Smooth muscle cell of the brain vasculature (primary cell): ENCODE data around the gene TASOR2.

Experiments
- DNase-seq: peaks from one replicate; pipeline ENCODE4 v3.0.0-alpha.2; 2012; ENCODE audit warnings: low read depth, low spot score

TASOR2 gene

GRCh38 chr10:5656737-5657579, 27.7 kb upstream of the TASOR2 start:
- DNase-seq, result no peak

DNA sequence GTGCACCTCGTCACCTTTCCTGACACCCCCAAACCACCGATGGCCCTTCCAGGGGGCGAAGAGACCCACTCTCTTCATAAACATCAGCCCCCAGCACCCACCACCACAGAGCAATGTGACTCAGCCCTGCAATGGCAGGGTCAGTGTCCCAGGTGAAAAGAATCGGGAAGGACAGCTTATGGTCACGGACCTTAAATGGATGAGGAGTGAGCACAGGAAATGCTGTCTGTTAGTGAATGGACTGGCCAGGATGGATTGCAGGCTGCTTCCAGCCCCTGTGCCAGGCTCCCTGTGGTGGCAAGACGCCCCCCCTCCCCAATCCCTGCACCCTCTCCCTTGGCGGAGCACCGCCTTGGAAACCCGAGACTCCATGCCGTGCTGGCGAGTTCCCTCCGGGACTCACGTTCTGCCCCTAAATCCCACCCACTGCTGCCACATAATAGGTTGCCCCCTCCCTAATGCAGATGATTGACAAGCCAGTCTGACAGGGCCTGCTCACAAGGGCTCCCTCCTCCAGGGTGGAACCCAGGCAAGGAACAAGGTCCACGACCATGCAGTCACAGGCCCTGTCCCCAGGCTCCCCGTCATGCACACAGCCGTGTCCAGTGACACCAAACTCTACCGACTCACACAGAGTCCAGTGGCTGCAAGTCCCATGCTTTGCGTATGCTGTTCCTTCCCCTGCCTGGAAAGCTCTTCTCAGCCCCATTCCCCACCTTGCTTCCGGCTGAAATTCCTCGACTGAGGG, 25.6 kb upstream of the TASOR2 start:
- DNase-seq, result no peak

DNA sequence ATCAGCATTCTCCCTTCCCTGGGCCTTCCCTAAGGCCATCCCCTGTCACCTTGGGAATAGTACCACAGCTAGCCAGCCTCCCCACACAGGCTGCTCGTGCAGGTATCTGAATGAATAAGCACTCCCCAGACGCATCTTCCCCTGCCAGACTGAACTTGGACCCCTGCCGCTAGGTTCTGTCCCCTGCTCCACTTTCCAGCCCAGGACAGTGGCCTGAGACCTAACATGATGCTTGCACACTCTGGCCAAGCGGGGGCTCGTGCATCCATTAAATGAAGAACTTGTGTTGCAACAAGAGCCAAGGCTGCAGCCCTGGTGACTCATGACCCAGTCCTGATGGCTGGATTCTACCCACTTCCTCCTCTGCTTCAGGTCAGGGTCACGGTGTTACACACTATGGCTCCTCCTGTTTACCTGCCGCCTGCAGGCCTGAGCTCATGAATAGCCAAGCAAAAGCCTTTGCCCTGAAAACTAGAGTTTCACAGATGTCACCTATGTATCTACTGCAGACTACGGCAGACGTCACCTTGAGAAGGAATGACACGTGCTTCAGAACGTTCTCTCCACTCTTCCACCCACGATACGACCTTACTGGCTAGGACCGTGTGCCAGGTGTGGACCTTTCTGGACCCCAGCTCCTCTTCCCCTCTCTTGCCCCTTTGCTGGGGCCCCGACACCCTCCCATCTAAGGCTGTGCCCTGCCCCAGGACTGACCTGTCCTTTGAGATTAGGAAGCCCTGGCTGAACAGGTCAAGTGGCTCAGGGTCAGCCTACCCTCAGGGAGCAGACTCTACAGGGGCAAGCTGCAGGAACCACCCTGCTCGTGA, 24.7 kb upstream of the TASOR2 start:
- DNase-seq, result no peak

GRCh38 chr10:5661043-5661442, 23.6 kb upstream of the TASOR2 start:
- DNase-seq, result no peak

GRCh38 chr10:5662708-5663579, 21.7 kb upstream of the TASOR2 start:
- DNase-seq, result no peak

DNA sequence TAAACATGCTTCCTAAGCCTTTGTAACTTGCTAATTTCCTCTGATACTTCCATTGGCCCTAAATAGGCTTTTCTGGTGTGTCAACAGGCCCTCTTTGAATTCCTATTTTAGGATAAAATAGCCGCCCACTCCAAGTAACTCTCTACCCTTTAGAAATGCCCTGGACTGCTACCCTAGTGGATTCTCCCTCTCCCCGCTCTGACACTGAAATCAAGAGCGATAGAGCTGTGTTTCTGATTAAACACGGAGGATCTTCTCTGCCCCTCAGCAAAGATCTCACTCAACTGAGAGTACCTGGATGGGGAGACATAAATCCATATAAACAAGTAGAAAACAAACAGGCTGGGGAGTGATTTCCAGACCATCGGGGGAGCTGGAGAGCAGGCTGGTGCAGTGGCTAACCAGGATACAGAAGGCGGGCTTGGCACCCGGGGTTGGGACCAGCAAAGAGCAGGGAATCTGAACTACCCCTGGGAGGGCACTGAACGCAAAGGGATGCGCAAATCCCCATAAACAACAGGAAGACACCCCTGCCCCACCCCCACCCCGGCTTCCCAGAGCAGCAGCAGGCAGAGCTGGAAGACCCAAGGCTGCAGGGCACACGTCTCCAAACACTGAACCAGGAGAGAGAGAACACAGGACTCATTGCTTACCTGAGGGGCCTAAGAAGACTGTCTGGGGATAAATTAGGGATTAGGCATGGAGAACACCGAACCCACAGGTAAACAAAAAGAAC, 20.8 kb upstream of the TASOR2 start:
- DNase-seq, result no peak

- DNase-seq, result no peak
Observed at GRCh38 chr10:5665373-5666007, 19.1 kb upstream of the TASOR2 start.

DNA sequence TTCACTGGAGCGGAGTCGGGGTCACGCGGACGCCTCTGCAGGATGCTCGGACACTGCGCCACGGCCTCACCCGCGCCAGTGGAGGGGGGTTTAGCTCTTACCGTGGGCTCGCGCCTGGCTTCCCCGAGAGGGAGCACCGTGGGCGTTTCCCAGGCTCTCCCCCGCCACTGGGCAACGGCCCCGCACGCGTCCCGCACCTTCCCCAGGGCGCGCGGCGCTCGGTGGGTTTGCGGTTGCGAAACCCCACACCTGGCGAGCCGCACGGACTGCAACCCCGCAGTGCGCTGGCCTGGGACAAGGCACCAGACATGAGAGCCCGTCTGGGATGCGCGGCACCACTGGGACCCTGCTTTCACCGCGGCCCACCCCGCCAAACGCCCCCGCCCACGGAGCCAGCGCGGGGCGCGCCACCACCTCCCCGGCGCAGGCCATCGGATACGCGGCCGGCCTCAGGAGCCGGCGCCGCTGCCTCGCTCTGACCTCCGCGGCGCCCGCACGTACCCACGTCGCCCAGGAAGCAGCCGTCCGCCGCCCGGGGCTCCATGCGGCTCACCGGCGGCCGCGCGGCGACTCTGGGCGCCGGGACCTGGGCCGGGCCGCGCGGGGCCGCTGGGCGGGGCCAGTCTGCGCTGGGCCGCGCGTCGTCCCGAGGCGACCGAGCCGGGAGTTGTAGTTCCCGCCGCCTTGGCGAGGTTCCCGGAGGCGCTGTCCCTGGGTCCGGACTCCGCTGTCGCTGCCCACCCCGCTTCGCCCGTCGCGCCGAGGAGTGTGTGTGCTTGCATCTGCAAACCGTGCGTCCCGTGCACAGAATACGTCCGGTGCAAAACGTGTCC, 18.4 kb upstream of the TASOR2 start, which contains the start of gene ASB13:
Gene ASB13, minus strand, starts transcription at position 588 of the 833 bp plus-strand sequence. Its CDS starts 44 bp downstream, at position 544.
- DNase-seq, result no peak

- DNase-seq, result no peak
Observed at GRCh38 chr10:5666841-5667630, 17.6 kb upstream of the TASOR2 start.

DNA sequence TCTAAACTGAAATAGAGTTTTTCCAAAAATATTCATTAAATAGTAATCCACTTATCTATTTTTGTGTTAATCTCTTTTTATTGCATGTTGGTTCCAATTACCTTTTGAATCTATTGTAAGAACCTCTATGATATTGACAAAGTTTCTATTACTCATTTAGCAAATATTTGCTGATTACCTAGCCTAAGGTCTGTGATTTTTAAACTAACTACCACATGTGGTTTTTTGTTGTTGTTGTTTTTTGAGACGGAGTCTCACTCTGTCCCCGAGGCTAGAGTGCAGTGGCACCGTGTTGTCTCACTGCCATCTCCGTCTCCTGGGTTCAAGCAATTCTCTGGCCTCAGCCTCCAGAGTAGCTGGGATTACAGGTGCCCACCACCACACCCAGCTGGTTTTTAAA, 16.2 kb upstream of the TASOR2 start:
- no peak for DNase-seq

DNA sequence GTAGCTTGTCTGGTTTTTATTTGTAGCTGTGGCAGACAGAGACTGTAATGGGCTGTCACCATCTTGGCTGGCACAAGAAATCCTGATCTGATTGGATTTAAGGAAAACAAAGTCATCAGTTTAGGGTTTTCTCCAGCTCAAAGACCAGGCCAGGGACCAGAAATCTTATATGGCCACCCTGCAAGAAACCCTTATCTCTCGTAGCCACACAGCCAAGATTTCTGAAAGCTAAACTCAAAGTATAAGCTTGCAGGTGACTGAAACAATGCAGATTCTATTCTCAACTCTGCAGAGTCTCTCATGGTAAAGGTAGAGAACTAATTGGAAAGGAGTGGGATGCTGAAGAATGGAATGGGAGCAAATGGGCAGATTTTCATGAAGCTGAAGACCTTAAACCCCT, 15.0 kb upstream of the TASOR2 start:
- no peak for DNase-seq

- DNase-seq, result no peak
Observed at GRCh38 chr10:5670662-5671375, 13.8 kb upstream of the TASOR2 start.

- no peak for DNase-seq
Observed at GRCh38 chr10:5678397-5679036, 6.1 kb upstream of the TASOR2 start.

- DNase-seq, result no peak
Observed at GRCh38 chr10:5679037-5679435, 5.6 kb upstream of the TASOR2 start.

DNA sequence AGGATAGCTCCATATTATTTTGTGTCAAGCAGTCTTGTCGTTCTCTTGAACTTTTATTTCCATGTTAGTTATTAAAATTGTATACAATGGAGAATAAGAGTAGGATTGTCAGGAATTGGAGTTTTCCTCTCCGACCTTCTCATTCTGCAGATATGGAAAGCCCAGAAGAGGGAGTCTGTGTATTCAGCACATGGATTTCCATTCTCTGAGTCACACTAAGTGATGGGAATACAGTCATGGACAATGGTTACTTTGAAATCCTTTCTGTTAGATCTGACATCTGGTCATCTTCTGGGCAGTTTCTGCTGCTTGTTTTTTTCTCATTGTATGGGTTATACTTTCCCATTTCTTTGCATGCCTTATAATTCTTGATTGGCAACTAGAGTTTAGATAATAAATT, 5.0 kb upstream of the TASOR2 start:
- no peak for DNase-seq

DNA sequence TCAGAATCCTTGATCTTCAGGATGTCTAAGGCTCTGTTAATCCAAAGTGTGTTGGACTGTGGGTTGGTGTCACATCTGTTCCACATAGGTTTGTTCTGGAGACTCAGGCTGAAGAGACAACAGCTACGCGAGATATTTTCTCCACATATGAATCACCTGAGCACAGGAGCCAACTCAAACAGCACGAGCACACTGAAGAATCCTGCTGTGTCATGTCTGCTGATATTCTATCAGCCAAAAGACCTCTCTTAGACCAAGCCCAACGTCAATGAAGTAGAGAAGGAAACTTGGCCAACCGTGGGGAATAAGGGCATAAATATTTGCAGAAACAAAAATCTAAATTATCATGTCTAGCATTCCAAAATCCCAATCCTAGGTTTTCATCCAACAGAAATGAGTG, 2.7 kb upstream of the TASOR2 start:
- no peak for DNase-seq

DNA sequence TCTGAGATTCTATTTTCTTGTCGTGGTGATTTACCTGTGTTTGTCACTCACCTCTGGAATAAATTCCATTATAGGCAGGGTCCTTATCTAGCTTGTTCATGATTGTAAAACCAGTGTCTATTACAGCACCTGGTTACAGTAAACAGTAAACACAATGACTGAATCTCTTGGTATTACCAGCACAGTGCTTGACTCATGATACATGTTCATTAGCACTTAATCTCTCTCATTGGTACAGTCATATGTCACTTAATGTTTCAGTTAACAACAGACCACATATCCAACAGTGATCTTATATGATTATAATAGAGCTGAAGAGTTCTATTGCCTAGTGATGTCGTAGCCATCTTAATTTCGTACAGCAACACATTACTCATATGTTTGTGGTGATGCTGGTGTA, 1.6 kb upstream of the TASOR2 start:
- no peak for DNase-seq
